LHCN-M2 (cell line): ENCODE results near the gene GSTM3. TPM values are rescaled to one million over a fixed set of nuclear protein-coding genes. Genes with fewer than 3 reads are reported as not detected.
"Not testable (repeated sequence)": the region's sequence is repeated elsewhere in the genome, so short reads cannot be mapped to it uniquely, and the experiment has no call there.

Experiments used
- DNase-seq: peaks from one replicate; pipeline ENCODE4 v3.0.0-alpha.2; 2012; ENCODE audit warnings: low read depth
- total RNA-seq: library from RNA; depleted of rRNA; stranded (reverse); fragments of >200 nt; gene quantifications from 2 replicates; pipeline ENCODE4 v1.2.3, GENCODE V29; 2014

The GSTM3 gene
- total RNA-seq, 1 experiment from 2014 or later: 13.2 TPM

- DNase-seq: no peak
Observed at GRCh38 chr1:109775398-109775797, 34.6 kb upstream of the GSTM3 start.

GRCh38 chr1:109773900-109774485 is 33.2 kb upstream of the GSTM3 start:
- DNase-seq: no peak

GRCh38 chr1:109773203-109773899 is 32.5 kb upstream of the GSTM3 start:
- peak; percentile 80 for DNase-seq

- no peak for DNase-seq
Observed at GRCh38 chr1:109772658-109773202, 31.9 kb upstream of the GSTM3 start.

- DNase-seq: no peak
Observed at GRCh38 chr1:109771712-109772657, 31.1 kb upstream of the GSTM3 start.

- no peak for DNase-seq
Observed at GRCh38 chr1:109770331-109771095, 29.7 kb upstream of the GSTM3 start.

- peak; percentile 71 for DNase-seq
Observed at GRCh38 chr1:109769330-109770078, 28.7 kb upstream of the GSTM3 start.

- DNase-seq: no peak
Observed at GRCh38 chr1:109768820-109769219, 28.0 kb upstream of the GSTM3 start.

- no peak for DNase-seq
Observed at GRCh38 chr1:109768335-109768650, 27.5 kb upstream of the GSTM3 start.

- DNase-seq: no peak
Observed at GRCh38 chr1:109767637-109768334, 26.9 kb upstream of the GSTM3 start.

GRCh38 chr1:109766991-109767636 is 26.3 kb upstream of the GSTM3 start:
- DNase-seq: not testable (repeated sequence)

- no peak for DNase-seq
Observed at GRCh38 chr1:109765896-109766615, 25.2 kb upstream of the GSTM3 start.

- DNase-seq: no peak
Observed at GRCh38 chr1:109765483-109765815, 24.6 kb upstream of the GSTM3 start.

- no peak for DNase-seq
Observed at GRCh38 chr1:109764561-109765482, 24.0 kb upstream of the GSTM3 start.

- no peak for DNase-seq
Observed at GRCh38 chr1:109763646-109764415, 23.0 kb upstream of the GSTM3 start, which contains the start of gene EPS8L3. Gene EPS8L3, minus strand, starts transcription at chr1:109763923. Its CDS starts 2,174 bp downstream, at chr1:109761749.

- DNase-seq: no peak
Observed at GRCh38 chr1:109762821-109763645, 22.2 kb upstream of the GSTM3 start.
